DOHH2 (cell line): ENCODE data around the gene ADAM8.

Experiments used
- EZH2phosphoT487 ChIP-seq: fragments of 200-600 bp; sonication (generic); IDR thresholded peaks from 2 replicates; pipeline ENCODE4 v1.6.1; 2017; ENCODE audit warnings: borderline replicate concordance, mild to moderate bottlenecking, antibody characterized with exemption, low read length, moderate library complexity, mixed read lengths
- TF ChIP-seq, protein P1 (sequence below): fragments of 200-600 bp; sonication (generic); IDR thresholded peaks from one replicate; pipeline ENCODE4 v1.5.1; 2014; ENCODE audit warnings: antibody characterized with exemption, mild to moderate bottlenecking, low read depth, low read length; ENCODE audit not compliant: poor library complexity, severe bottlenecking

DNA sequence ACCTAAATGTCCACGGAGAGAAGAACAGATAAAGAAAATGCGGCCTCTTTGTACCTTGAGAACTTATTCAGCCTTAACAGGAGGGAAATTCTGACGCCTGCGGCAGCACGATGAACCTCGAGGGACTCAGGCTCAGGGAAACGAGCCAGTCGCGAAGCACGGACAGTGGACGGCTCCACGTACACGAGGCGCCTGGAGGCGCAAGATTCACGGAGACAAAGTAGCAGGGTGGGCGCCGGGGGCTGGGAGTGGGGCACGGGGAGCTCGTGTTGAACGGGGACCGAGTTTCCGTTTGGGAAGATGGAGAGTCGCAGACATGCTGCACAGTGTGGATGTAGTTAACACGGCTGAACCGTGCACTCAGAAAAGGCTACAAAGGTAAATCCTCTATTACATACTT, 59.9 kb downstream of the ADAM8 start:
- TF ChIP-seq, protein P1, sequence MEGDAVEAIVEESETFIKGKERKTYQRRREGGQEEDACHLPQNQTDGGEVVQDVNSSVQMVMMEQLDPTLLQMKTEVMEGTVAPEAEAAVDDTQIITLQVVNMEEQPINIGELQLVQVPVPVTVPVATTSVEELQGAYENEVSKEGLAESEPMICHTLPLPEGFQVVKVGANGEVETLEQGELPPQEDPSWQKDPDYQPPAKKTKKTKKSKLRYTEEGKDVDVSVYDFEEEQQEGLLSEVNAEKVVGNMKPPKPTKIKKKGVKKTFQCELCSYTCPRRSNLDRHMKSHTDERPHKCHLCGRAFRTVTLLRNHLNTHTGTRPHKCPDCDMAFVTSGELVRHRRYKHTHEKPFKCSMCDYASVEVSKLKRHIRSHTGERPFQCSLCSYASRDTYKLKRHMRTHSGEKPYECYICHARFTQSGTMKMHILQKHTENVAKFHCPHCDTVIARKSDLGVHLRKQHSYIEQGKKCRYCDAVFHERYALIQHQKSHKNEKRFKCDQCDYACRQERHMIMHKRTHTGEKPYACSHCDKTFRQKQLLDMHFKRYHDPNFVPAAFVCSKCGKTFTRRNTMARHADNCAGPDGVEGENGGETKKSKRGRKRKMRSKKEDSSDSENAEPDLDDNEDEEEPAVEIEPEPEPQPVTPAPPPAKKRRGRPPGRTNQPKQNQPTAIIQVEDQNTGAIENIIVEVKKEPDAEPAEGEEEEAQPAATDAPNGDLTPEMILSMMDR: no peak
- TF ChIP-seq EZH2phosphoT487: no peak
